ENCODE results near the gene TMPRSS2. TPM values are rescaled to one million over a fixed set of nuclear protein-coding genes. Genes with fewer than 3 reads are reported as not detected.
"Not testable (repeated sequence)": the region's sequence is repeated elsewhere in the genome, so short reads cannot be mapped to it uniquely, and the experiment has no call there.

TMPRSS2 gene
- total RNA-seq, 4 donors from 2014 or later = 0.26 to 1.5 TPM; not detected in 2

GRCh38 chr21:41419921-41420862, 87.8 kb downstream of the TMPRSS2 start:
- Histone ChIP-seq H3K27ac (peak overlapping the region; percentile 89 to 98), H3K36me3 (no peaks in the 10 kb centered on the region), H3K4me3 (peak overlapping the region; percentile 57 to 80), H3K9me3 (no peaks in the 10 kb centered on the region), H3K27me3 (no peaks in the 10 kb centered on the region), H3K4me1 (no peaks in the 10 kb centered on the region)
- TF ChIP-seq CTCF (IDR thresholded peaks at IDR 0.05) (no peak), POLR2A (IDR thresholded peaks at IDR 0.05) (peak in 1 of 2 donors; percentile 34)
- intact Hi-C loops (cut with DNase I; ENCODE audit: low total_unique reads) = loop anchor here (10.0 kb wide), 1 partner anchor 255 kb away; the partner anchor contains the start of gene BACE2
- DNase-seq = peak; percentile 89 to 91

GRCh38 chr21:41418956-41419680, 88.8 kb downstream of the TMPRSS2 start:
- no peak for TF ChIP-seq POLR2A (IDR thresholded peaks at IDR 0.05)
- no peak for TF ChIP-seq CTCF (IDR thresholded peaks at IDR 0.05)
- Histone ChIP-seq H3K9me3 (no peaks in the 10 kb centered on the region), H3K36me3 (no peaks in the 10 kb centered on the region), H3K27ac (peak overlapping the region; percentile 89 to 98), H3K4me1 (no peaks in the 10 kb centered on the region), H3K27me3 (no peaks in the 10 kb centered on the region), H3K4me3 (no peak overlapping the region)
- intact Hi-C loops (cut with DNase I; ENCODE audit: low total_unique reads) = no loop called here
- DNase-seq = no peak

- DNase-seq = no peak
- no peak for TF ChIP-seq CTCF (IDR thresholded peaks at IDR 0.05)
- no peak for TF ChIP-seq POLR2A (IDR thresholded peaks at IDR 0.05)
- H3K27me3 ChIP-seq = no peaks in the 10 kb centered on the region
- intact Hi-C loops (cut with DNase I; ENCODE audit: low total_unique reads) = no loop called here
- no peaks in the 10 kb centered on the region for H3K4me1 ChIP-seq
- no peak overlapping the region for H3K27ac ChIP-seq
- no peaks in the 10 kb centered on the region for H3K36me3 ChIP-seq
- H3K4me3 ChIP-seq = no peak overlapping the region
- H3K9me3 ChIP-seq = no peaks in the 10 kb centered on the region
Observed at GRCh38 chr21:41418393-41418792, 89.6 kb downstream of the TMPRSS2 start.

GRCh38 chr21:41417505-41417904, 90.5 kb downstream of the TMPRSS2 start:
- H3K27me3 ChIP-seq; H3K4me3 ChIP-seq; H3K27ac ChIP-seq; DNase-seq; intact Hi-C loops (cut with DNase I; ENCODE audit: low total_unique reads); H3K9me3 ChIP-seq; H3K36me3 ChIP-seq; H3K4me1 ChIP-seq: not testable (repeated sequence)

Small RNAs within 50 kb of the gene (small RNA-seq; reads per million reads assigned to genes)
- not detected for gene RF00421

Other genes starting within 250 kb of the TMPRSS2 start
- 1 to 10 TPM in 1 of 4 donors, not detected in 3; 5.1 TPM for gene FAM3B, start 191.4 kb downstream of the TMPRSS2 start, total RNA-seq
- 10 to 100 TPM in 1 of 4 donors, 1 to 10 TPM in 2, under 1 TPM in 1; 0.29 to 19.0 (median 8.2) TPM for gene MX2, start 146.1 kb downstream of the TMPRSS2 start, total RNA-seq
- 10 to 100 TPM; 23.5 to 96.3 (median 33.4) TPM for gene MX1, start 81.9 kb downstream of the TMPRSS2 start, total RNA-seq